ENCODE measurements around the gene PYGO2. TPM values are rescaled to one million over a fixed set of nuclear protein-coding genes. Genes with fewer than 3 reads are reported as not detected.

PYGO2 gene
- total RNA-seq, 2 donors from 2014 or later = 44.1 to 44.6 TPM

- H3K36me3 ChIP-seq = no peaks in the 10 kb centered on the region
- TF ChIP-seq POLR2A (IDR thresholded peaks at IDR 0.05) (no peak), POLR2AphosphoS5 (IDR thresholded peaks at IDR 0.05) (no peak), CTCF (IDR thresholded peaks at IDR 0.05) (no peak)
- WGBS = 70% methylated on average over 8 of the region's 8 CpGs
- intact Hi-C loops (cut with DNase I) = no loop called here
- H3K27ac ChIP-seq = no peak within 1 kb of the TSS
- H3K4me1 ChIP-seq (replicated peaks) = no peaks in the 10 kb centered on the region
- DNase-seq (ENCODE audit: low spot score) = no peak
- no peaks in the 10 kb centered on the region for H3K27me3 ChIP-seq (replicated peaks; ENCODE audit: insufficient read depth)
- no peaks in the 10 kb centered on the region for H3K9me3 ChIP-seq
- no peak within 1 kb of the TSS for H3K4me3 ChIP-seq
Observed at GRCh38 chr1:154993572-154994268, 32.1 kb upstream of the PYGO2 start, which contains the start of gene LENEP. LENEP (plus strand) TSS chr1:154993586; CDS start chr1:154993608, 22 bp downstream.

GRCh38 chr1:154992721-154993571, 31.4 kb upstream of the PYGO2 start:
- H3K4me1 ChIP-seq (replicated peaks) = no peaks in the 10 kb centered on the region
- H3K36me3 ChIP-seq = peaks cover 0 to 1% of the 10 kb centered on the region in 2 donors
- WGBS = 77% methylated on average over 14 of the region's 14 CpGs
- H3K27ac ChIP-seq = no peak overlapping the region
- no peak for DNase-seq (ENCODE audit: low spot score)
- TF ChIP-seq POLR2A (IDR thresholded peaks at IDR 0.05) (no peak), CTCF (IDR thresholded peaks at IDR 0.05) (no peak), POLR2AphosphoS5 (IDR thresholded peaks at IDR 0.05) (no peak)
- intact Hi-C loops (cut with DNase I) = no loop called here
- no peaks in the 10 kb centered on the region for H3K27me3 ChIP-seq (replicated peaks; ENCODE audit: insufficient read depth)
- no peak overlapping the region for H3K4me3 ChIP-seq
- no peaks in the 10 kb centered on the region for H3K9me3 ChIP-seq

GRCh38 chr1:154990276-154990675, 28.7 kb upstream of the PYGO2 start:
- no peaks in the 10 kb centered on the region for H3K9me3 ChIP-seq
- DNase-seq (ENCODE audit: low spot score) = no peak
- 93% methylated on average over 8 of the region's 8 CpGs for WGBS
- H3K4me3 ChIP-seq = no peak overlapping the region
- no peaks in the 10 kb centered on the region for H3K4me1 ChIP-seq (replicated peaks)
- H3K36me3 ChIP-seq = peaks cover 0 to 8% of the 10 kb centered on the region in 2 donors
- H3K27ac ChIP-seq = no peak overlapping the region
- intact Hi-C loops (cut with DNase I) = no loop called here
- no peak for TF ChIP-seq POLR2A (IDR thresholded peaks at IDR 0.05)
- TF ChIP-seq CTCF (IDR thresholded peaks at IDR 0.05) = no peak
- TF ChIP-seq POLR2AphosphoS5 (IDR thresholded peaks at IDR 0.05) = no peak
- H3K27me3 ChIP-seq (replicated peaks; ENCODE audit: insufficient read depth) = no peaks in the 10 kb centered on the region

GRCh38 chr1:154989195-154989860, 27.7 kb upstream of the PYGO2 start:
- no peaks in the 10 kb centered on the region for H3K27me3 ChIP-seq (replicated peaks; ENCODE audit: insufficient read depth)
- no peak for DNase-seq (ENCODE audit: low spot score)
- H3K4me1 ChIP-seq (replicated peaks) = no peaks in the 10 kb centered on the region
- 85% methylated on average over 3 of the region's 3 CpGs for WGBS
- H3K4me3 ChIP-seq = no peak overlapping the region
- intact Hi-C loops (cut with DNase I) = no loop called here
- no peaks in the 10 kb centered on the region for H3K9me3 ChIP-seq
- no peak overlapping the region for H3K27ac ChIP-seq
- no peak for TF ChIP-seq POLR2AphosphoS5 (IDR thresholded peaks at IDR 0.05)
- TF ChIP-seq POLR2A (IDR thresholded peaks at IDR 0.05) = no peak
- TF ChIP-seq CTCF (IDR thresholded peaks at IDR 0.05) = no peak
- peaks cover 0 to 8% of the 10 kb centered on the region in 2 donors for H3K36me3 ChIP-seq

All from prostate gland (tissue), 2 donors.